Measurements from ENCODE around the gene ANXA2. TPM values are rescaled to one million over a fixed set of nuclear protein-coding genes. Genes with fewer than 3 reads are reported as not detected.

The ANXA2 gene
- total and polyA plus RNA-seq, 2 donors (not counting 1 experiment from before 2014, with no cell fraction given), result 116 to 133 TPM

GRCh38 chr15:60390231-60390630 lies 7.6 kb downstream of the ANXA2 start:
- CTCF ChIA-PET, result no interaction called here
- Histone ChIP-seq H3K4me1 (ENCODE audit: control insufficient read depth in 2 of 2, insufficient read depth in 2 of 2, low read length in 2 of 2) (peaks cover 0 to 10% of the 10 kb centered on the region in 2 donors), H3K9me3 (ENCODE audit: control extremely low read depth in 1 of 3, control insufficient read depth in 2 of 3, insufficient read depth in 1 of 3, low read length in 2 of 3) (no peaks in the 10 kb centered on the region), H3K27ac (ENCODE audit: low read length in 2 of 2) (no peak overlapping the region), H3K4me3 (ENCODE audit: control extremely low read depth in 1 of 5, extremely low read depth in 1 of 5, insufficient read depth in 1 of 5, low read depth in 2 of 5, low read length in 4 of 5) (no peak overlapping the region), H4K20me1 (ENCODE audit: control insufficient read depth, insufficient read depth, low read length, poor library complexity, severe bottlenecking) (peaks cover 19% of the 10 kb centered on the region), H2AFZ (ENCODE audit: insufficient read depth, low read depth, low read length, poor library complexity, severe bottlenecking) (no peak overlapping the region), H3K79me2 (ENCODE audit: control insufficient read depth, insufficient read depth, low read length) (peaks cover 58% of the 10 kb centered on the region), H3K9ac (ENCODE audit: low read length) (no peak overlapping the region), H3K4me2 (replicated peaks; ENCODE audit: low read depth, low read length, poor library complexity, severe bottlenecking) (no peak overlapping the region), H3K27me3 (replicated peaks in 1 of 4; ENCODE audit: control extremely low read depth in 1 of 4, control insufficient read depth in 3 of 4, insufficient read depth in 4 of 4, low read length in 3 of 4) (no peaks in the 10 kb centered on the region), H3K36me3 (replicated peaks in 1 of 2; ENCODE audit: control extremely low read depth in 1 of 2, control insufficient read depth in 1 of 2, extremely low read depth in 1 of 2, insufficient read depth in 2 of 2, low read length in 1 of 2) (peaks cover 0 to 4% of the 10 kb centered on the region in 2 experiments)
- no peak for ATAC-seq (ENCODE audit: low read depth)
- DNase-seq, result no peak
- H3K9me3 Mint-ChIP-seq (ENCODE audit: insufficient read depth), result no peaks in the 10 kb centered on the region
- no peak for TF ChIP-seq CTCF (IDR thresholded peaks at IDR 0.05)
- TF ChIP-seq EZH2 (IDR thresholded peaks at IDR 0.05; ENCODE audit: borderline replicate concordance, insufficient read depth, low read depth, low read length, poor library complexity, severe bottlenecking), result no peak
- POLR2A ChIA-PET, result interaction anchor here (0.6 kb wide), 1 partner anchor 8 kb away, joined by 6 read pairs; no protein-coding TSS in a partner anchor
- H3K4me1 Mint-ChIP-seq, result peaks cover 43% of the 10 kb centered on the region
- H3K4me3 Mint-ChIP-seq, result no peak overlapping the region
- H3K27ac Mint-ChIP-seq, result no peak overlapping the region
- H3K27me3 Mint-ChIP-seq, result no peaks in the 10 kb centered on the region
- whole genome bisulfite sequencing (ENCODE audit: insufficient coverage), result 100% methylated on average over 4 of the region's 6 CpGs
- intact Hi-C loops (cut with micrococcal nuclease), result loop anchor here (10.0 kb wide), 1 partner anchor 1615 kb away; the partner anchor contains the start of gene MINDY2

DNA sequence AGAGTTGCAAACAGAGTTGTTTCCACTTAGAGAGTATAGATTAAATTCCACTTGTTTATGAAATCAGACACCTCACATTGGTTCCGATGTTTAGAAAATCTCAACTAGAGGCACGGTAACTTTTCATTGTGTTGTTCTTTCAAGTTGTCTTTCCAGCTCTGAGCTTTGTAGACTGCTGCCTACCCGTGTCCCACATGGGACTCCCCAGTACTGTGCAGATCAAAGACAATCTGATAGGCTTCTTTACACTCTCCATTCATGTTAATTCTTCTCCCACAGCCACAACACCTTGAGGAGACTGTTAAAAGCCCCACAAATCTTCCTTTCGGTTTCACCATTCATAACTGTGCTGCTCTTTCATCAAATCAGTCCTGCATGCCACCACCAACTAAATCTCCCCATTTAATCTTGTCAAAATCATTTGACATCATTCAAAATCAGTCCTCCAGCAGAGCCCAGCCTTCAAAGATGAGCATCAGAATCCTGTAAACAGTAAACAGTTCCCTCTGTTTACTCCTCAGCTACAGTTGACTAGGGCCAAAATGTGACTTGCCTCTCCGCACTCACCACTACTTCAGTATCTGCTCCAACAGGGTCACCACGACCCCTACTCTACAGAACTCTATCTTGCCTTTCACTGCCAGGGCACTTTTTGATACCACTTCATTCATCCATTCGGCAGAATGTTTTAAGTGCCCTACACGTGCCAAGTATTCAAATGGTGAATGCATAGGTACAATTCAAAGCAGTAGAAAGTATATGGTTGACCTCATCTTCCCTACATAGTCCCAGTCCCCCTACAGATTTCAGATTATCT lies 8.3 kb downstream of the ANXA2 start:
- Histone ChIP-seq H3K27me3 (replicated peaks in 1 of 4; ENCODE audit: control extremely low read depth in 1 of 4, control insufficient read depth in 3 of 4, insufficient read depth in 4 of 4, low read length in 3 of 4) (no peaks in the 10 kb centered on the region), H3K9ac (ENCODE audit: low read length) (no peak overlapping the region), H3K9me3 (ENCODE audit: control extremely low read depth in 1 of 3, control insufficient read depth in 2 of 3, insufficient read depth in 1 of 3, low read length in 2 of 3) (no peaks in the 10 kb centered on the region), H3K27ac (ENCODE audit: low read length in 2 of 2) (no peak overlapping the region), H3K4me3 (ENCODE audit: control extremely low read depth in 1 of 5, extremely low read depth in 1 of 5, insufficient read depth in 1 of 5, low read depth in 2 of 5, low read length in 4 of 5) (no peak overlapping the region), H3K4me1 (ENCODE audit: control insufficient read depth in 2 of 2, insufficient read depth in 2 of 2, low read length in 2 of 2) (peaks cover 0 to 10% of the 10 kb centered on the region in 2 donors), H4K20me1 (ENCODE audit: control insufficient read depth, insufficient read depth, low read length, poor library complexity, severe bottlenecking) (peaks cover 19% of the 10 kb centered on the region), H3K4me2 (replicated peaks; ENCODE audit: low read depth, low read length, poor library complexity, severe bottlenecking) (no peak overlapping the region), H2AFZ (ENCODE audit: insufficient read depth, low read depth, low read length, poor library complexity, severe bottlenecking) (no peak overlapping the region), H3K79me2 (ENCODE audit: control insufficient read depth, insufficient read depth, low read length) (peaks cover 53% of the 10 kb centered on the region), H3K36me3 (replicated peaks in 1 of 2; ENCODE audit: control extremely low read depth in 1 of 2, control insufficient read depth in 1 of 2, extremely low read depth in 1 of 2, insufficient read depth in 2 of 2, low read length in 1 of 2) (peaks cover 4 to 6% of the 10 kb centered on the region in 2 experiments)
- TF ChIP-seq EZH2 (IDR thresholded peaks at IDR 0.05; ENCODE audit: borderline replicate concordance, insufficient read depth, low read depth, low read length, poor library complexity, severe bottlenecking) (no peak), CTCF (IDR thresholded peaks at IDR 0.05) (no peak)
- ChIA-PET POLR2A (interaction anchor here (0.6 kb wide), 1 partner anchor 9 kb away, joined by 6 read pairs; no protein-coding TSS in a partner anchor), CTCF (no interaction called here)
- H3K9me3 Mint-ChIP-seq (ENCODE audit: insufficient read depth), result no peaks in the 10 kb centered on the region
- WGBS (ENCODE audit: insufficient coverage), result 85% methylated on average over 4 of the region's 8 CpGs
- ATAC-seq (ENCODE audit: low read depth) (no peak), DNase-seq (no peak)
- no peaks in the 10 kb centered on the region for H3K27me3 Mint-ChIP-seq
- H3K27ac Mint-ChIP-seq, result no peak overlapping the region
- H3K4me1 Mint-ChIP-seq, result peaks cover 40% of the 10 kb centered on the region
- H3K4me3 Mint-ChIP-seq, result peak overlapping the region; percentile 3
- intact Hi-C loops (cut with micrococcal nuclease), result loop anchor here (10.0 kb wide), 1 partner anchor 1615 kb away; the partner anchor contains the start of gene MINDY2
